ENCODE data around the gene LPO.

The LPO gene

GRCh38 chr17:58248955-58249269, 10.5 kb downstream of the LPO start:
- Histone ChIP-seq H3K9ac (ENCODE audit: low read length) (peak overlapping the region; percentile 59), H3K4me1 (ENCODE audit: control insufficient read depth, insufficient read depth, low read length) (peaks cover 13% of the 10 kb centered on the region), H3K4me3 (ENCODE audit: low read length) (no peak overlapping the region), H3K9me3 (ENCODE audit: control insufficient read depth, low read length) (no peaks in the 10 kb centered on the region), H3K36me3 (ENCODE audit: control insufficient read depth, insufficient read depth, low read length) (no peaks in the 10 kb centered on the region), H3K27me3 (ENCODE audit: control insufficient read depth, insufficient read depth, low read length) (peaks cover 36% of the 10 kb centered on the region)

- peak overlapping the region; percentile 59 for H3K9ac ChIP-seq (ENCODE audit: low read length)
- peaks cover 36% of the 10 kb centered on the region for H3K27me3 ChIP-seq (ENCODE audit: control insufficient read depth, insufficient read depth, low read length)
- peaks cover 13% of the 10 kb centered on the region for H3K4me1 ChIP-seq (ENCODE audit: control insufficient read depth, insufficient read depth, low read length)
- H3K4me3 ChIP-seq (ENCODE audit: low read length) = no peak overlapping the region
- H3K9me3 ChIP-seq (ENCODE audit: control insufficient read depth, low read length) = no peaks in the 10 kb centered on the region
- H3K36me3 ChIP-seq (ENCODE audit: control insufficient read depth, insufficient read depth, low read length) = no peaks in the 10 kb centered on the region
Measured at GRCh38 chr17:58249270-58250133, 11.1 kb downstream of the LPO start.

- no peak overlapping the region for H3K4me3 ChIP-seq (ENCODE audit: low read length)
- peaks cover 13% of the 10 kb centered on the region for H3K4me1 ChIP-seq (ENCODE audit: control insufficient read depth, insufficient read depth, low read length)
- H3K27me3 ChIP-seq (ENCODE audit: control insufficient read depth, insufficient read depth, low read length) = peaks cover 39% of the 10 kb centered on the region
- no peaks in the 10 kb centered on the region for H3K36me3 ChIP-seq (ENCODE audit: control insufficient read depth, insufficient read depth, low read length)
- no peaks in the 10 kb centered on the region for H3K9me3 ChIP-seq (ENCODE audit: control insufficient read depth, low read length)
- H3K9ac ChIP-seq (ENCODE audit: low read length) = no peak overlapping the region
Measured at GRCh38 chr17:58250344-58251011, 12.1 kb downstream of the LPO start.

GRCh38 chr17:58252141-58252540, 13.8 kb downstream of the LPO start:
- Histone ChIP-seq H3K27me3 (ENCODE audit: control insufficient read depth, insufficient read depth, low read length) (peaks cover 39% of the 10 kb centered on the region), H3K36me3 (ENCODE audit: control insufficient read depth, insufficient read depth, low read length) (no peaks in the 10 kb centered on the region), H3K4me1 (ENCODE audit: control insufficient read depth, insufficient read depth, low read length) (peaks cover 13% of the 10 kb centered on the region), H3K9me3 (ENCODE audit: control insufficient read depth, low read length) (no peaks in the 10 kb centered on the region), H3K4me3 (ENCODE audit: low read length) (no peak overlapping the region), H3K9ac (ENCODE audit: low read length) (no peak overlapping the region)

- no peak overlapping the region for H3K9ac ChIP-seq (ENCODE audit: low read length)
- no peaks in the 10 kb centered on the region for H3K36me3 ChIP-seq (ENCODE audit: control insufficient read depth, insufficient read depth, low read length)
- H3K4me1 ChIP-seq (ENCODE audit: control insufficient read depth, insufficient read depth, low read length) = peaks cover 13% of the 10 kb centered on the region
- peaks cover 39% of the 10 kb centered on the region for H3K27me3 ChIP-seq (ENCODE audit: control insufficient read depth, insufficient read depth, low read length)
- H3K4me3 ChIP-seq (ENCODE audit: low read length) = no peak overlapping the region
- no peaks in the 10 kb centered on the region for H3K9me3 ChIP-seq (ENCODE audit: control insufficient read depth, low read length)
Measured at GRCh38 chr17:58253082-58253481, 14.7 kb downstream of the LPO start.

- H3K9me3 ChIP-seq (ENCODE audit: control insufficient read depth, low read length) = no peaks in the 10 kb centered on the region
- peaks cover 5% of the 10 kb centered on the region for H3K4me1 ChIP-seq (ENCODE audit: control insufficient read depth, insufficient read depth, low read length)
- H3K36me3 ChIP-seq (ENCODE audit: control insufficient read depth, insufficient read depth, low read length) = no peaks in the 10 kb centered on the region
- peaks cover 25% of the 10 kb centered on the region for H3K27me3 ChIP-seq (ENCODE audit: control insufficient read depth, insufficient read depth, low read length)
- no peak overlapping the region for H3K9ac ChIP-seq (ENCODE audit: low read length)
- H3K4me3 ChIP-seq (ENCODE audit: low read length) = no peak overlapping the region
Measured at GRCh38 chr17:58254803-58255202, 16.4 kb downstream of the LPO start.

- Histone ChIP-seq H3K36me3 (ENCODE audit: control insufficient read depth, insufficient read depth, low read length) (no peaks in the 10 kb centered on the region), H3K9ac (ENCODE audit: low read length) (no peak overlapping the region), H3K9me3 (ENCODE audit: control insufficient read depth, low read length) (no peaks in the 10 kb centered on the region), H3K27me3 (ENCODE audit: control insufficient read depth, insufficient read depth, low read length) (peaks cover 9% of the 10 kb centered on the region), H3K4me1 (ENCODE audit: control insufficient read depth, insufficient read depth, low read length) (no peaks in the 10 kb centered on the region), H3K4me3 (ENCODE audit: low read length) (no peak overlapping the region)
Measured at GRCh38 chr17:58262149-58262548, 23.8 kb downstream of the LPO start.

- Histone ChIP-seq H3K4me3 (ENCODE audit: low read length) (no peak overlapping the region), H3K4me1 (ENCODE audit: control insufficient read depth, insufficient read depth, low read length) (no peaks in the 10 kb centered on the region), H3K9me3 (ENCODE audit: control insufficient read depth, low read length) (no peaks in the 10 kb centered on the region), H3K36me3 (ENCODE audit: control insufficient read depth, insufficient read depth, low read length) (no peaks in the 10 kb centered on the region), H3K9ac (ENCODE audit: low read length) (no peak overlapping the region), H3K27me3 (ENCODE audit: control insufficient read depth, insufficient read depth, low read length) (peaks cover 9% of the 10 kb centered on the region)
Measured at GRCh38 chr17:58263773-58264172, 25.4 kb downstream of the LPO start.

- Histone ChIP-seq H3K9me3 (ENCODE audit: control insufficient read depth, low read length) (no peaks in the 10 kb centered on the region), H3K27me3 (ENCODE audit: control insufficient read depth, insufficient read depth, low read length) (peaks cover 9% of the 10 kb centered on the region), H3K9ac (ENCODE audit: low read length) (no peak overlapping the region), H3K4me3 (ENCODE audit: low read length) (no peak overlapping the region), H3K4me1 (ENCODE audit: control insufficient read depth, insufficient read depth, low read length) (no peaks in the 10 kb centered on the region), H3K36me3 (ENCODE audit: control insufficient read depth, insufficient read depth, low read length) (no peaks in the 10 kb centered on the region)
Measured at GRCh38 chr17:58264407-58265103, 26.2 kb downstream of the LPO start.

GRCh38 chr17:58265271-58265670, 26.9 kb downstream of the LPO start:
- no peak overlapping the region for H3K4me3 ChIP-seq (ENCODE audit: low read length)
- H3K27me3 ChIP-seq (ENCODE audit: control insufficient read depth, insufficient read depth, low read length) = peaks cover 9% of the 10 kb centered on the region
- no peaks in the 10 kb centered on the region for H3K4me1 ChIP-seq (ENCODE audit: control insufficient read depth, insufficient read depth, low read length)
- no peaks in the 10 kb centered on the region for H3K9me3 ChIP-seq (ENCODE audit: control insufficient read depth, low read length)
- no peaks in the 10 kb centered on the region for H3K36me3 ChIP-seq (ENCODE audit: control insufficient read depth, insufficient read depth, low read length)
- H3K9ac ChIP-seq (ENCODE audit: low read length) = no peak overlapping the region

GRCh38 chr17:58265902-58266875, 27.8 kb downstream of the LPO start:
- Histone ChIP-seq H3K36me3 (ENCODE audit: control insufficient read depth, insufficient read depth, low read length) (no peaks in the 10 kb centered on the region), H3K9ac (ENCODE audit: low read length) (no peak overlapping the region), H3K4me1 (ENCODE audit: control insufficient read depth, insufficient read depth, low read length) (no peaks in the 10 kb centered on the region), H3K27me3 (ENCODE audit: control insufficient read depth, insufficient read depth, low read length) (peaks cover 9% of the 10 kb centered on the region), H3K9me3 (ENCODE audit: control insufficient read depth, low read length) (no peaks in the 10 kb centered on the region), H3K4me3 (ENCODE audit: low read length) (no peak overlapping the region)

Measured in mucosa of stomach (tissue), 1 donor.